ENCODE data around the gene SPTBN2.

SPTBN2 gene

GRCh38 chr11:66747480-66747879 lies 18.5 kb upstream of the SPTBN2 start:
- Histone ChIP-seq H2BK5ac (ENCODE audit: low read depth, low read length, poor library complexity, severe bottlenecking) (no peak overlapping the region), H3K79me1 (replicated peaks; ENCODE audit: low read length, poor library complexity, severe bottlenecking) (peaks cover 11% of the 10 kb centered on the region), H2AK5ac (ENCODE audit: low read length, severe bottlenecking) (peak overlapping the region; percentile 39), H2BK15ac (ENCODE audit: low read depth, poor library complexity, severe bottlenecking) (no peak overlapping the region), H4K8ac (ENCODE audit: low read length) (no peak overlapping the region), H2AFZ (ENCODE audit: low read depth, low read length) (no peak overlapping the region), H3K27me3 (ENCODE audit: control insufficient read depth in 1 of 2, insufficient read depth in 1 of 2, low read length in 2 of 2) (no peaks in the 10 kb centered on the region), H3K4me1 (ENCODE audit: control insufficient read depth, insufficient read depth, low read depth, low read length) (peaks cover 21% of the 10 kb centered on the region), H3K4ac (ENCODE audit: low read depth in 1 of 2, low read length in 2 of 2) (no peak overlapping the region), H2BK12ac (ENCODE audit: low read length in 2 of 2) (no peak overlapping the region), H3K9ac (ENCODE audit: low read length) (no peak overlapping the region), H3K14ac (ENCODE audit: low read length in 2 of 2) (no peak overlapping the region), H2BK120ac (ENCODE audit: low read depth, low read length) (no peak overlapping the region), H4K91ac (ENCODE audit: low read length) (no peak overlapping the region), H3K27ac (ENCODE audit: low read length, poor library complexity, severe bottlenecking) (no peak overlapping the region), H3K9me3 (ENCODE audit: control insufficient read depth, low read length) (no peaks in the 10 kb centered on the region), H3K36me3 (ENCODE audit: control insufficient read depth in 1 of 2, insufficient read depth in 2 of 2, low read depth in 1 of 2, low read length in 2 of 2) (no peaks in the 10 kb centered on the region), H3K4me3 (ENCODE audit: insufficient read depth in 1 of 2, low read depth in 1 of 2, low read length in 2 of 2) (no peak overlapping the region), H3K4me2 (ENCODE audit: low read length, poor library complexity, severe bottlenecking) (no peak overlapping the region), H3K23ac (ENCODE audit: low read length in 2 of 2) (no peak overlapping the region), H3K18ac (ENCODE audit: low read depth in 1 of 2, low read length in 2 of 2) (peak overlapping the region in 1 of 2 experiments; percentile 57)
- 91% methylated on average over 7 of the region's 7 CpGs for WGBS
- DNase-seq, result no peak

GRCh38 chr11:66745356-66746235 lies 16.6 kb upstream of the SPTBN2 start:
- Histone ChIP-seq H3K4me1 (ENCODE audit: control insufficient read depth, insufficient read depth, low read depth, low read length) (peaks cover 21% of the 10 kb centered on the region), H3K27ac (ENCODE audit: low read length, poor library complexity, severe bottlenecking) (no peak overlapping the region), H4K91ac (ENCODE audit: low read length) (no peak overlapping the region), H2BK12ac (ENCODE audit: low read length in 2 of 2) (no peak overlapping the region), H3K79me1 (replicated peaks; ENCODE audit: low read length, poor library complexity, severe bottlenecking) (peaks cover 9% of the 10 kb centered on the region), H3K36me3 (ENCODE audit: control insufficient read depth in 1 of 2, insufficient read depth in 2 of 2, low read depth in 1 of 2, low read length in 2 of 2) (no peaks in the 10 kb centered on the region), H2AK5ac (ENCODE audit: low read length, severe bottlenecking) (peak overlapping the region; percentile 10), H3K27me3 (ENCODE audit: control insufficient read depth in 1 of 2, insufficient read depth in 1 of 2, low read length in 2 of 2) (no peaks in the 10 kb centered on the region), H3K14ac (ENCODE audit: low read length in 2 of 2) (no peak overlapping the region), H3K18ac (ENCODE audit: low read depth in 1 of 2, low read length in 2 of 2) (no peak overlapping the region), H3K23ac (ENCODE audit: low read length in 2 of 2) (no peak overlapping the region), H2BK15ac (ENCODE audit: low read depth, poor library complexity, severe bottlenecking) (no peak overlapping the region), H2BK120ac (ENCODE audit: low read depth, low read length) (no peak overlapping the region), H3K4me2 (ENCODE audit: low read length, poor library complexity, severe bottlenecking) (peak overlapping the region; percentile 87), H3K9ac (ENCODE audit: low read length) (peak overlapping the region; percentile 85), H3K4me3 (ENCODE audit: insufficient read depth in 1 of 2, low read depth in 1 of 2, low read length in 2 of 2) (peak overlapping the region; percentile 82 to 95), H2BK5ac (ENCODE audit: low read depth, low read length, poor library complexity, severe bottlenecking) (no peak overlapping the region), H4K8ac (ENCODE audit: low read length) (no peak overlapping the region), H3K9me3 (ENCODE audit: control insufficient read depth, low read length) (no peaks in the 10 kb centered on the region), H3K4ac (ENCODE audit: low read depth in 1 of 2, low read length in 2 of 2) (no peak overlapping the region), H2AFZ (ENCODE audit: low read depth, low read length) (no peak overlapping the region)
- 50% methylated on average over 44 of the region's 45 CpGs for WGBS
- DNase-seq, result peak; percentile 7

- Histone ChIP-seq H3K9ac (ENCODE audit: low read length) (peak overlapping the region; percentile 91), H2BK15ac (ENCODE audit: low read depth, poor library complexity, severe bottlenecking) (no peak overlapping the region), H3K36me3 (ENCODE audit: control insufficient read depth in 1 of 2, insufficient read depth in 2 of 2, low read depth in 1 of 2, low read length in 2 of 2) (no peaks in the 10 kb centered on the region), H3K18ac (ENCODE audit: low read depth in 1 of 2, low read length in 2 of 2) (peak overlapping the region; percentile 88 to 89), H2BK12ac (ENCODE audit: low read length in 2 of 2) (no peak overlapping the region), H3K4me1 (ENCODE audit: control insufficient read depth, insufficient read depth, low read depth, low read length) (peaks cover 21% of the 10 kb centered on the region), H3K4me2 (ENCODE audit: low read length, poor library complexity, severe bottlenecking) (peak overlapping the region; percentile 98), H3K79me1 (replicated peaks; ENCODE audit: low read length, poor library complexity, severe bottlenecking) (peaks cover 9% of the 10 kb centered on the region), H3K4me3 (ENCODE audit: insufficient read depth in 1 of 2, low read depth in 1 of 2, low read length in 2 of 2) (peak overlapping the region; percentile 82 to 95), H2BK5ac (ENCODE audit: low read depth, low read length, poor library complexity, severe bottlenecking) (no peak overlapping the region), H3K23ac (ENCODE audit: low read length in 2 of 2) (no peak overlapping the region), H2AK5ac (ENCODE audit: low read length, severe bottlenecking) (no peak overlapping the region), H3K4ac (ENCODE audit: low read depth in 1 of 2, low read length in 2 of 2) (peak overlapping the region in 1 of 2 experiments; percentile 95), H2BK120ac (ENCODE audit: low read depth, low read length) (peak overlapping the region; percentile 0), H3K14ac (ENCODE audit: low read length in 2 of 2) (peak overlapping the region in 1 of 2 experiments; percentile 94), H4K8ac (ENCODE audit: low read length) (peak overlapping the region; percentile 94), H3K27ac (ENCODE audit: low read length, poor library complexity, severe bottlenecking) (peak overlapping the region; percentile 34), H4K91ac (ENCODE audit: low read length) (no peak overlapping the region), H3K9me3 (ENCODE audit: control insufficient read depth, low read length) (no peaks in the 10 kb centered on the region), H2AFZ (ENCODE audit: low read depth, low read length) (peak overlapping the region; percentile 97), H3K27me3 (ENCODE audit: control insufficient read depth in 1 of 2, insufficient read depth in 1 of 2, low read length in 2 of 2) (no peaks in the 10 kb centered on the region)
- WGBS, result under 1% methylated on average over 73 of the region's 95 CpGs
- peak; percentile 64 for DNase-seq
Measured at GRCh38 chr11:66744485-66745355, 15.7 kb upstream of the SPTBN2 start.
